Psoas muscle (tissue), 8 donors: Measurements from ENCODE around the gene ODAD3. TPM values are rescaled to one million over a fixed set of nuclear protein-coding genes. Genes with fewer than 3 reads are reported as not detected.
"Not testable (repeated sequence)": the region's sequence is repeated elsewhere in the genome, so short reads cannot be mapped to it uniquely, and the experiment has no call there.

Experiments
- ATAC-seq, 4 donors: fragments of 200-7000 bp; cut with Tn5 transposase; one replicate each; pipeline ENCODE4 v1.9.1; 2020; ENCODE audit warnings: moderate library complexity in 3 of 4, mild to moderate bottlenecking in 2 of 4
- DNase-seq, 2 donors: peaks; one replicate each; pipeline ENCODE4 v3.0.0-alpha.2; 2020
- H3K27ac ChIP-seq: fragments of 200-600 bp; one replicate; pipeline ENCODE4 v1.8.0; 2022
- H3K27me3 ChIP-seq, 3 donors: fragments of 200-600 bp in 1 of 3; one replicate each; pipeline versions ENCODE4 v1.6.1 to v1.8.0; 2013 to 2022; ENCODE audit warnings: low read length in 2 of 3, mild to moderate bottlenecking in 2 of 3, moderate library complexity in 1 of 3; ENCODE audit not compliant: insufficient read depth in 3 of 3
- H3K36me3 ChIP-seq, 2 donors: fragments of 200-600 bp in 1 of 2; one replicate each; pipeline versions ENCODE4 v1.6.1 to v1.8.0; 2013 to 2022; ENCODE audit warnings: low read depth in 1 of 2, mild to moderate bottlenecking in 1 of 2, moderate library complexity in 1 of 2; ENCODE audit not compliant: insufficient read depth in 1 of 2
- H3K4me1 ChIP-seq: fragments of 200-600 bp; one replicate; pipeline ENCODE4 v1.8.0; 2022
- H3K4me3 ChIP-seq: fragments of 200-600 bp; one replicate; pipeline ENCODE4 v1.8.0; 2022; ENCODE audit warnings: mild to moderate bottlenecking
- H3K9me3 ChIP-seq: fragments of 200-600 bp; one replicate; pipeline ENCODE4 v1.8.0; 2022
- CTCF ChIP-seq: fragments of 200-600 bp; IDR thresholded peaks from one replicate; pipeline ENCODE4 v1.8.0; 2022; ENCODE audit warnings: antibody characterized with exemption
- WGBS, 3 donors: extraction: QIAGEN DNeasy Blood & Tissue Kit; methylation state at CpG; one replicate each; pipeline versions ENCODE4 v1.1.6 to v1.1.7; 2013; 5-methylcytosine and 5-hydroxymethylcytosine counted together
- intact Hi-C, 2 donors: fragments of 100-400 bp; cut with DNase I; formaldehyde crosslinking; loops; one replicate each; pipeline versions ENCODE4 v1.11.0 to v1.14.2; 2022
- polyA plus RNA-seq, 3 donors: library from polyadenylated mRNA; stranded (reverse); fragments of 200-250 nt; gene quantifications; one replicate each; pipeline ENCODE4 v1.2.3, GENCODE V29; 2013
- total RNA-seq, 4 donors: library from RNA; stranded (reverse); fragmentation: NEBNext Ultra II Directional in 2 of 4; extraction: Animal tissue kit (Norgen Biotek cat#: 25700) in 2 of 4; gene quantifications; one replicate each; pipeline versions ENCODE4 v1.2.1 to v1.2.4, GENCODE V29; 2021 to 2023
- donor health status: healthy with polysubstance abuse.
- donor health status: DM: no; HTN: no; CAD: no; lungs with moderate emphysema.
- donor health status: Bipolar disorder and iron deficiency.
- donor health status: healthy.
- donor health status: DM: yes; HTN: yes; CAD: no.
- donor health status: DM: no; HTN: no; CAD: no.
- donor health status: DM: no; HTN: no; CAD: no.
- donor health status: DM: yes; HTN: yes; CAD: no.

ODAD3 gene
- total and polyA plus RNA-seq, 7 donors: 0.09 to 0.87 (median 0.17) TPM; not detected in 2

- H3K4me1 ChIP-seq: no peaks in the 10 kb centered on the region
- intact Hi-C loops: no loop called here
Measured at GRCh38 chr19:11456659-11457058, 21.7 kb upstream of the ODAD3 start.

GRCh38 chr19:11455233-11455554 lies 20.3 kb upstream of the ODAD3 start:
- peaks cover 0 to 31% (median 14%) of the 10 kb centered on the region in 3 donors for H3K27me3 ChIP-seq
- intact Hi-C loops, H3K4me1 ChIP-seq, H3K9me3 ChIP-seq, H3K27ac ChIP-seq, ATAC-seq, H3K4me3 ChIP-seq, H3K36me3 ChIP-seq, DNase-seq: not testable (repeated sequence)
- WGBS, 3 donors: 83 to 92% (median 89%) methylated on average over 9 of the region's 9 CpGs

More at GRCh38 chr19:11456659-11457058, 21.7 kb upstream of the ODAD3 start:
- Histone ChIP-seq H3K27ac (no peak overlapping the region), H3K9me3 (no peaks in the 10 kb centered on the region), H3K27me3 (peaks cover 0 to 36% (median 17%) of the 10 kb centered on the region in 3 donors), H3K36me3 (no peaks in the 10 kb centered on the region), H3K4me3 (no peak overlapping the region)
- ATAC-seq: no peak
- 82 to 86% (median 86%) methylated on average over 7 of the region's 7 CpGs for WGBS, 3 donors
- no peak for DNase-seq
- no peak for TF ChIP-seq CTCF

DNA sequence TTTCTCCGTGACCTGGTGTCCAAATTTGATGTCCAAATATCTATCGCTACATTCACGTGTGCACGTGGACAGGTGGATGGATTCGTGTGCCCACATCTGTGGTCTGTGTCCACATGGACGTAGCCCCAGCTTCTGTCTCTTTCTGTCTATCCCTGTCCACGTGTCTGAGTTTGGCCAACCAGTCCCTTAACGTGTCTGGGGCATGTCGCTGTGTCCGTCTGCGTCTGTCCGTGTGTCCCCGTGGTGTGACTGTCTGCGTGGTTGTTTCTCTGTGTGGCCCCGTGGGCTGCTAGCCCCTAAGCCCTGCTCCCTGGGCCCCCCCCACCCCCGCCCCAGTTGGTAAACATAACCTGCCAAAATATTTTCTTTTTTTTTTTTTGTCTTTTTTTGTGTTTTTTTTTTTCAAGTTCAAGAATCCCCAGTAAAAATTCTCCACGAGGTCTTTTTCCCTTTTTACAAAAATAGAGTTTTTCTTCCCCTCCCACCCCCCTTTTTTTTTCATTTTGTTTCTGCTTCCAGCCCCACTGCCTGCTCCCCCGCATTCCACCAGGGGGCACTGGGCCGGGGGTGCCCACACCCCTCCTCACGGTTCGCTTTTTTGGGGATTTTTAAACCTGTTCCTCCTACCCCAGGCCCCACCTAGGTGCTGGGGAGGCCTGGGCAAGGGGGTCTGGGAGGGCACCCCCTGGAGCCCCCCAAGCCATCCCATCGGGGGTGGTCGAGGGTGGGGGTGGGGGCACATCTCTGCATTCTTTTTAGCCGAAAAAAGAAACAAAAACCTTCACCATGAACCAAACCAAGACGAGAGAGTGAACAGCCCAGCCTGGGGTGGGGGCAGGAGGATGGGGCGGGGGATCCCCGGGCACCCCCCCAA lies 18.8 kb upstream of the ODAD3 start:
- no peaks in the 10 kb centered on the region for H3K4me1 ChIP-seq
- H3K36me3 ChIP-seq: peaks cover 0 to 20% of the 10 kb centered on the region in 2 donors
- 45 to 54% (median 46%) methylated on average over 24 to 27 of the region's 27 CpGs for WGBS, 3 donors
- H3K27ac ChIP-seq: no peak overlapping the region
- peak; percentile 22 for TF ChIP-seq CTCF
- peaks cover 0 to 20% (median 14%) of the 10 kb centered on the region in 3 donors for H3K27me3 ChIP-seq
- intact Hi-C loops: no loop called here
- no peaks in the 10 kb centered on the region for H3K9me3 ChIP-seq
- ATAC-seq (no peak), DNase-seq (no peak)
- H3K4me3 ChIP-seq: no peak overlapping the region

DNA sequence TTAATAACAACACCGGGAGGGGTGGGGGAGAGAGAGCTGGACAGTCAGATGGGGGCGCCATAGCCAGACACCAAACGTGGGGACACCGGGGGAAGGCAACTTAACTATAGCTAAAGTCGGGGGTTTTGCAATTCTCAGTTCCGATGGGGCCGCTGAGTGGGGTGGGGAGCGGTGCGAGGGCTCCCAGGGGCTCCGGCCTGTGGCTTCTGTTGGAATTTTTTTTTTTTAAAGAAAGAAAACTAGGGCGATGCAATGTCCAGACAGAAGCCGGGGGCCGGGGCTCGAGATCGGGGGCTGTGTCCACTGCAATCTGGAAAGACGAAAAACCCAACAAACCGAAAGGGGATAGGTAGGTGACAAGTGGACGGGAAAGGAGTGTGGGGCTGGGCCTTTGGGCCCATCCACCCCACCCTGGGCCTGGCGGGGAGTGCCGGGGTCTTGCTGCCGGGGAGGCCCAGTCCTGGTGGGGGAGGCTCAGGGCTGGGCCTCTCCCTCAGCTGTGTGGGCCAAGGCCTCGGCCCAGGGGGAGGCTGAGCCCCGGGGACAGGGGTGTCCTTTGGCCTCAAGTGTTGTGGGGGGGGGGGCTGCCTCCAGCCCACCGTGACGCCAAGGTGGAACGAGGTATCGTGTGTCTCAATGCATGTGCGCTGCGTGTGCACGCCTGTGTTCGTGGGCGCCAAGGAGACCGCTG lies 17.8 kb upstream of the ODAD3 start:
- no peaks in the 10 kb centered on the region for H3K4me1 ChIP-seq
- WGBS, 3 donors: 68 to 71% (median 69%) methylated on average over 32 to 33 of the region's 33 CpGs
- H3K9me3 ChIP-seq: no peaks in the 10 kb centered on the region
- H3K27me3 ChIP-seq: peaks cover 0 to 20% (median 10%) of the 10 kb centered on the region in 3 donors
- TF ChIP-seq CTCF: no peak
- ATAC-seq: no peak
- H3K36me3 ChIP-seq: peaks cover 0 to 29% of the 10 kb centered on the region in 2 donors
- DNase-seq: no peak
- intact Hi-C loops: no loop called here
- H3K4me3 ChIP-seq: no peak overlapping the region
- no peak overlapping the region for H3K27ac ChIP-seq
